GM18520 (cell line): ENCODE measurements around the gene ZDHHC13.

Source experiments
- ATAC-seq: cut with Tn5 transposase; IDR thresholded peaks from one replicate; pipeline ENCODE4 v1.9.1; 2021; ENCODE audit not compliant: unreplicated experiment

The ZDHHC13 gene

GRCh38 chr11:19201737-19202605 lies 85.0 kb downstream of the ZDHHC13 start, which contains the start of gene CSRP3:
Gene CSRP3 (minus strand): TSS chr11:19201983. CDS start chr11:19192448, 9,535 bp downstream.
- ATAC-seq = no peak

GRCh38 chr11:19204836-19205235 lies 87.9 kb downstream of the ZDHHC13 start:
- ATAC-seq = no peak

DNA sequence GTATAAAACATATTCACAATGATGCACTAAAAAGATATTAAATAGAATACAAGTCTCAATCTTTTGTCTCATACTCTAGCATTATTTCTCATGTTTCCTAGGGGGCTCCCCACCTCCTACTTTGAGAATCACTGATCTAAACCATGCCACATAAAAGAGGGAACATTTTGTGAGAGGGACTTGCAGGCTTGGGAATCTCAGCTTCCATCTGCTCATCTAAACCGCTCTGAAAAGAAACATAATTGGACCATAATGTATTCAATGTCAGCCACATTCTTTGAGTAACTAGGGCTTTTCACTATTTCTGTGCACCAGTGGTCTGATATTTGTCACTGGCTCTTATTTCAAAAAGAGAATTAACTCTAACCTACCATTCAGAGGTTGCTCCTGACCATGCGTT lies 91.2 kb downstream of the ZDHHC13 start:
- no peak for ATAC-seq

GRCh38 chr11:19208959-19209546 lies 92.1 kb downstream of the ZDHHC13 start:
- ATAC-seq = no peak

GRCh38 chr11:19209617-19210370 lies 92.8 kb downstream of the ZDHHC13 start:
- no peak for ATAC-seq

- no peak for ATAC-seq
These were observed 99.1 kb downstream of the ZDHHC13 start for GRCh38 chr11:19216021-19216420.

DNA sequence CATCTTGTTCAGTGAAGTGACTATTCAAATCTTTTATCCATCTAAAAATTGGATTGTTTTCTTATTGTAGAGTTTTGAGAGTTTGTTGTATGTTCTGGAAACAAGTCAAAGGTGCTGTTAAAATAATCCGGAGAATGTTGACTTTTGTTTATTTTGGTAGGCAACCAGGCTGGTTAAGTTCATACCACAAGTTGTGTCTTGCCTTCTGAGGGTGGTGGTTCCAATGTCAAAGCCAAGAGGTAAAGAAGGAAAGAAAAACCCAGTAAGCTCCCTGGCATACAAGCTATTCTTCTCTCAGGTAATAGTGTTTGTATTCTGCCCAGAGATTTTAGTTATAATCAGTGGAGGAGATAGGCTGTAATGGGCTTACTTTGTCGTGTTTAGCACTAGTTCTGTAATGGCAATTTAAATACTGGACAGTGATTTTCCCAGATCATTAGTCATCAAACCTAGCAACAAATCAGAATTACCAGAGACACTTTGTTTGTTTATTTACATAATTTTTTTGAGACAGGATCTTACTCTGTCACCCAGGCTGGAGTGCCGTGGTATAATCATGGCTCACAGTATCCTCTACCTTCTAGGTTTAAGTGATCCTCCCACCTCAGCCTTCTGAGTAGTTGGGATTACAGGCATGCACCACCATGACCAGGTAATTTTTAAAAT lies 99.9 kb downstream of the ZDHHC13 start:
- no peak for ATAC-seq

- ATAC-seq = no peak
These were observed 101.2 kb downstream of the ZDHHC13 start for GRCh38 chr11:19218216-19218615.

- ATAC-seq = no peak
These were observed 102.0 kb downstream of the ZDHHC13 start for GRCh38 chr11:19218786-19219460.

DNA sequence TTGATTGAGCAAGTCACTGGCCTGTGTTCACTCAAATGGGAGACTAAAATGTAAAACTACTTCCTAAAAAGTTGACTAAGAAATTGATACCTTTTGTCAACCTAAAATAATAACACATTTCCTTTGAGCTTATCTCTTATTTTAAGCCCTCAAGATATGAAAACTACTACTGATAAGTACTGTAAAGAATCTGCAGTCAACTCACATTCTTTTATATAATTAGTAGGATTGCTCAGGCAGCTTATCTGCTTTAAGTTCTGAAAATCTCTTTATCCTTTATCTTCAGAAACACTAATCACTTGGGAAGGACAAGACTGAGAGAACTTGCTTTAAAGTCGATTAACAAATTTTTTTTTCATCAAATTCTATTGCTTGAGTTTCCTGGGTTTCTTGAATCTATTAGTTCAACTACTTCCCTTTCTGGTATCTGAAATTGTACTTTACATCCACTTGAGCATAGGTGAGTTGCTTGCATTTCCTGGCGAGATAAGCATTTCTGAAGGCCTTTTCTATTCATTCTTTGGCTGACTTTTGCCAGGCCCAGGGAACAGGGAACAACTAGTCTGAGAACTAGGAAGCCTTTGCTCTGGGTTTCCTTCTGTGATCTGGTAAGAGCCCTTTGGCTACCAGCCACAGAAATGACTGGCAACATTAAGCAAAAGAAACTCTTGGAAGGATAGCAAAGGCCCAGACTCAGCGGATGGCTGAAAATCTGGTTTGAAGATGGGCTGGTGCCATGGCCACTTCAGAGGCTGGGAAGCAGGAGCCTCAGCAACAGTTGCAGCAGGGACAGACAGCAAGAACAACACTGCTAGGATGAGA lies 104.1 kb downstream of the ZDHHC13 start:
- no peak for ATAC-seq

DNA sequence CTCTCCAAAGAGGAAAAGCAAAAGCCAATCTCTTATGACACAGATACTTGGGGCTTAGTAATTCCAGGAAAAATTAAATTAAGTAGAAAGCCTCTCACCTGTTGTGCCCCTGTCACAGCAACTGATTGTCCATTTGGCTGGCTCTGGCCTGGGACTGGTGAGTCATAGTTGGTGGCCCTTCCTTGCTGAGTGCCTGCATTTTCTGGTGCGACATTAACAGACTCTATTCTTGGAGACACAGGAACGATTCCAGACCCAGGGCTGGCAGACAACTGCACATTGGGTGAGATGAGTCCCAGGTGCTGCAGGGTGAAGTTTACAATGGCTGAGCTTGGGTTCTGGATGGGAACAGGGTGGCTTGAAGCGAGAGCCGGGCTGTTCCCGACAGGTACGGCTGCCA lies 108.2 kb downstream of the ZDHHC13 start:
- no peak for ATAC-seq

- ATAC-seq = no peak
These were observed 108.6 kb downstream of the ZDHHC13 start for GRCh38 chr11:19225581-19225980.
